ENCODE results near the gene NAGLU.

Gene NAGLU

GRCh38 chr17:42536048-42536371 lies at the start of gene NAGLU:
NAGLU (plus strand) TSS chr17:42536241; CDS start chr17:42536273, 32 bp downstream.
- ChIA-PET CTCF (interaction anchor here (1.0 to 2.5 kb wide), 5 partner anchors 8 to 47 kb away, joined by 3 to 12 read pairs (median 3); no protein-coding TSS in a partner anchor), POLR2A (interaction anchor here (0.6 to 1.4 kb wide), 11 partner anchors 9 to 825 kb away, joined by 3 to 5 read pairs (median 3); partner anchors contain the start of genes MLX and VPS25)
- TF ChIP-seq, protein P1, sequence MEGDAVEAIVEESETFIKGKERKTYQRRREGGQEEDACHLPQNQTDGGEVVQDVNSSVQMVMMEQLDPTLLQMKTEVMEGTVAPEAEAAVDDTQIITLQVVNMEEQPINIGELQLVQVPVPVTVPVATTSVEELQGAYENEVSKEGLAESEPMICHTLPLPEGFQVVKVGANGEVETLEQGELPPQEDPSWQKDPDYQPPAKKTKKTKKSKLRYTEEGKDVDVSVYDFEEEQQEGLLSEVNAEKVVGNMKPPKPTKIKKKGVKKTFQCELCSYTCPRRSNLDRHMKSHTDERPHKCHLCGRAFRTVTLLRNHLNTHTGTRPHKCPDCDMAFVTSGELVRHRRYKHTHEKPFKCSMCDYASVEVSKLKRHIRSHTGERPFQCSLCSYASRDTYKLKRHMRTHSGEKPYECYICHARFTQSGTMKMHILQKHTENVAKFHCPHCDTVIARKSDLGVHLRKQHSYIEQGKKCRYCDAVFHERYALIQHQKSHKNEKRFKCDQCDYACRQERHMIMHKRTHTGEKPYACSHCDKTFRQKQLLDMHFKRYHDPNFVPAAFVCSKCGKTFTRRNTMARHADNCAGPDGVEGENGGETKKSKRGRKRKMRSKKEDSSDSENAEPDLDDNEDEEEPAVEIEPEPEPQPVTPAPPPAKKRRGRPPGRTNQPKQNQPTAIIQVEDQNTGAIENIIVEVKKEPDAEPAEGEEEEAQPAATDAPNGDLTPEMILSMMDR (IDR thresholded peaks at IDR 0.05; ENCODE audit: control extremely low read depth, extremely low read depth, low read depth, missing control alignments) = no peak
- peak; percentile 99 for DNase-seq (ENCODE audit: extremely low spot score)

GRCh38 chr17:42488032-42488431 lies 48.0 kb upstream of the NAGLU start:
- TF ChIP-seq, protein P1 (IDR thresholded peaks at IDR 0.05; ENCODE audit: control extremely low read depth, extremely low read depth, low read depth, missing control alignments) = no peak
- CTCF ChIA-PET = interaction anchor here (1.0 to 2.8 kb wide), 4 partner anchors 20 to 48 kb away, joined by 4 to 11 read pairs (median 4); no protein-coding TSS in a partner anchor
- POLR2A ChIA-PET = no interaction called here

DNA sequence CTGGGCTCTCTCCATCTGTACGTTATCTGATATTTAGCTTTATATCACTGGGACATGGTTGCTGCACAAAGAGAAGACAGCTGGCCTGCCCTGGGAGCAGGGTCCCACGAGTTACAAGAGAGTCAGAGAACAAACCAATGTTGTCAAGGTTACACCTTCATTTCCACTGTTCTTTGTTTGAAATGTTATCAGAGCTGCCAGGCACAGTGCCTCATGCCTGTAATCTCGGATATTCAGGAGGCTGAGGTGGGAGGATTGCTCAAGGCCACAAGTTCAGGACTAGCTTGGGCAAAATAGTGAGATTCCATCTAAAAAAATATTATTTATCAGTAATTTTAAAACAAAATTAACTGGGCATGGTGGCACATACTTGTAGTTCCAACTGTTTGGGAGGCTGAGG lies 42.7 kb upstream of the NAGLU start:
- ChIA-PET CTCF (interaction anchor here (1.4 to 1.5 kb wide), 2 partner anchors 9 to 28 kb away, joined by 3 to 5 read pairs; no protein-coding TSS in a partner anchor), POLR2A (no interaction called here)
- no peak for DNase-seq (ENCODE audit: extremely low spot score)
- TF ChIP-seq, protein P1 (IDR thresholded peaks at IDR 0.05; ENCODE audit: control extremely low read depth, extremely low read depth, low read depth, missing control alignments) = no peak

More at GRCh38 chr17:42488032-42488431, 48.0 kb upstream of the NAGLU start:
- DNase-seq (ENCODE audit: extremely low spot score) = no peak

GRCh38 chr17:42494673-42495072 lies 41.4 kb upstream of the NAGLU start:
- no peak for DNase-seq (ENCODE audit: extremely low spot score)
- TF ChIP-seq, protein P1 (IDR thresholded peaks at IDR 0.05; ENCODE audit: control extremely low read depth, extremely low read depth, low read depth, missing control alignments) = no peak
- POLR2A ChIA-PET = interaction anchor here (0.7 kb wide), 1 partner anchor 103 kb away, joined by 3 read pairs; no protein-coding TSS in a partner anchor
- CTCF ChIA-PET = interaction anchor here (0.6 to 1.4 kb wide), 4 partner anchors 8 to 32 kb away, joined by 3 read pairs; no protein-coding TSS in a partner anchor

GRCh38 chr17:42498828-42499227 lies 37.2 kb upstream of the NAGLU start:
- CTCF ChIA-PET = interaction anchor here (1.3 kb wide), 1 partner anchor 10 kb away, joined by 3 read pairs; no protein-coding TSS in a partner anchor
- POLR2A ChIA-PET = no interaction called here

GRCh38 chr17:42502091-42502490 lies 34.0 kb upstream of the NAGLU start:
- TF ChIP-seq, protein P1 (IDR thresholded peaks at IDR 0.05; ENCODE audit: control extremely low read depth, extremely low read depth, low read depth, missing control alignments) = no peak
- CTCF ChIA-PET = interaction anchor here (0.6 to 2.0 kb wide), 2 partner anchors 8 to 9 kb away, joined by 3 to 6 read pairs; no protein-coding TSS in a partner anchor
- POLR2A ChIA-PET = no interaction called here
- DNase-seq (ENCODE audit: extremely low spot score) = no peak

More at GRCh38 chr17:42498828-42499227, 37.2 kb upstream of the NAGLU start:
- TF ChIP-seq, protein P1 (IDR thresholded peaks at IDR 0.05; ENCODE audit: control extremely low read depth, extremely low read depth, low read depth, missing control alignments) = no peak
- DNase-seq (ENCODE audit: extremely low spot score) = no peak
